ENCODE data around the gene TRAPPC14.

The TRAPPC14 gene

GRCh38 chr7:100126931-100127865 is 31.3 kb downstream of the TRAPPC14 start, which contains the start of gene MBLAC1:
Gene MBLAC1, plus strand, starts transcription at chr7:100126967. Its CDS starts 429 bp downstream, at chr7:100127396.
- peak within 1 kb of the TSS; percentile 94 for H3K4me3 ChIP-seq (ENCODE audit: control insufficient read depth, low read depth, low read length)
- DNase-seq (ENCODE audit: low read depth), result peak; percentile 91
- no peak for TF ChIP-seq CTCF (conservative IDR thresholded peaks at IDR 0.05; ENCODE audit: control insufficient read depth, insufficient read depth, low read depth, low read length)

GRCh38 chr7:100126239-100126930 is 32.1 kb downstream of the TRAPPC14 start:
- H3K4me3 ChIP-seq (ENCODE audit: control insufficient read depth, low read depth, low read length), result peak overlapping the region; percentile 94
- DNase-seq (ENCODE audit: low read depth), result no peak
- no peak for TF ChIP-seq CTCF (conservative IDR thresholded peaks at IDR 0.05; ENCODE audit: control insufficient read depth, insufficient read depth, low read depth, low read length)

- TF ChIP-seq CTCF (conservative IDR thresholded peaks at IDR 0.05; ENCODE audit: control insufficient read depth, insufficient read depth, low read depth, low read length), result no peak
- no peak overlapping the region for H3K4me3 ChIP-seq (ENCODE audit: control insufficient read depth, low read depth, low read length)
- DNase-seq (ENCODE audit: low read depth), result no peak
Observed at GRCh38 chr7:100124301-100125230, 34.0 kb downstream of the TRAPPC14 start.

- no peak for DNase-seq (ENCODE audit: low read depth)
- no peak for TF ChIP-seq CTCF (conservative IDR thresholded peaks at IDR 0.05; ENCODE audit: control insufficient read depth, insufficient read depth, low read depth, low read length)
- no peak overlapping the region for H3K4me3 ChIP-seq (ENCODE audit: control insufficient read depth, low read depth, low read length)
Observed at GRCh38 chr7:100122568-100122967, 36.0 kb downstream of the TRAPPC14 start.

- no peak for TF ChIP-seq CTCF (conservative IDR thresholded peaks at IDR 0.05; ENCODE audit: control insufficient read depth, insufficient read depth, low read depth, low read length)
- DNase-seq (ENCODE audit: low read depth), result no peak
- no peak overlapping the region for H3K4me3 ChIP-seq (ENCODE audit: control insufficient read depth, low read depth, low read length)
Observed at GRCh38 chr7:100122067-100122466, 36.5 kb downstream of the TRAPPC14 start.

GRCh38 chr7:100120733-100121036 is 37.8 kb downstream of the TRAPPC14 start:
- H3K4me3 ChIP-seq (ENCODE audit: control insufficient read depth, low read depth, low read length), result peak overlapping the region; percentile 97
- no peak for TF ChIP-seq CTCF (conservative IDR thresholded peaks at IDR 0.05; ENCODE audit: control insufficient read depth, insufficient read depth, low read depth, low read length)
- DNase-seq (ENCODE audit: low read depth), result no peak

Measured in fibroblast of mammary gland (primary cell).